IPS DF 4.7 (cell line): ENCODE measurements around the gene HINFP.
"Not testable (repeated sequence)": the region's sequence is repeated elsewhere in the genome, so short reads cannot be mapped to it uniquely, and the experiment has no call there.

Experiments
- DNase-seq: peaks from one replicate; pipeline ENCODE4 v3.0.0-alpha.2; 2013; ENCODE audit warnings: low spot score; ENCODE audit errors: extremely low read depth

Gene HINFP

GRCh38 chr11:119117004-119117706 is 4.2 kb upstream of the HINFP start:
- no peak for DNase-seq

GRCh38 chr11:119118227-119118626 is 3.2 kb upstream of the HINFP start:
- DNase-seq, result no peak

GRCh38 chr11:119118946-119119345 is 2.4 kb upstream of the HINFP start:
- DNase-seq, result no peak

GRCh38 chr11:119120639-119121007 is 757 bp upstream of the HINFP start:
- no peak for DNase-seq

GRCh38 chr11:119121811-119122124 is 388 bp downstream of the HINFP start:
- no peak for DNase-seq

GRCh38 chr11:119125821-119126220 is 4.4 kb downstream of the HINFP start:
- no peak for DNase-seq

GRCh38 chr11:119126675-119127268 is 5.4 kb downstream of the HINFP start:
- DNase-seq, result no peak

GRCh38 chr11:119130662-119131061 is 9.3 kb downstream of the HINFP start:
- DNase-seq, result no peak

GRCh38 chr11:119134389-119134978 is 13.1 kb downstream of the HINFP start:
- DNase-seq, result no peak

- DNase-seq, result not testable (repeated sequence)
Observed at GRCh38 chr11:119139276-119139675, 17.9 kb downstream of the HINFP start.

- DNase-seq, result peak; percentile 68
Observed at GRCh38 chr11:119144825-119145486, 23.6 kb downstream of the HINFP start.

GRCh38 chr11:119145551-119145950 is 24.2 kb downstream of the HINFP start:
- no peak for DNase-seq

GRCh38 chr11:119147604-119148333 is 26.4 kb downstream of the HINFP start:
- no peak for DNase-seq

GRCh38 chr11:119148720-119149017 is 27.3 kb downstream of the HINFP start:
- no peak for DNase-seq

- DNase-seq, result no peak
Observed at GRCh38 chr11:119149018-119149785, 27.8 kb downstream of the HINFP start, which contains the start of gene ABCG4. ABCG4 (plus strand) TSS chr11:119149052; CDS start chr11:119149966, 914 bp downstream.

GRCh38 chr11:119149786-119150275 is 28.5 kb downstream of the HINFP start:
- no peak for DNase-seq

GRCh38 chr11:119152043-119152442 is 30.7 kb downstream of the HINFP start:
- DNase-seq, result no peak

- no peak for DNase-seq
Observed at GRCh38 chr11:119152604-119153003, 31.2 kb downstream of the HINFP start.

GRCh38 chr11:119153049-119153818 is 31.9 kb downstream of the HINFP start:
- DNase-seq, result no peak

GRCh38 chr11:119154178-119154577 is 32.8 kb downstream of the HINFP start:
- no peak for DNase-seq
